ENCODE results near the gene TSC22D3.

DNA sequence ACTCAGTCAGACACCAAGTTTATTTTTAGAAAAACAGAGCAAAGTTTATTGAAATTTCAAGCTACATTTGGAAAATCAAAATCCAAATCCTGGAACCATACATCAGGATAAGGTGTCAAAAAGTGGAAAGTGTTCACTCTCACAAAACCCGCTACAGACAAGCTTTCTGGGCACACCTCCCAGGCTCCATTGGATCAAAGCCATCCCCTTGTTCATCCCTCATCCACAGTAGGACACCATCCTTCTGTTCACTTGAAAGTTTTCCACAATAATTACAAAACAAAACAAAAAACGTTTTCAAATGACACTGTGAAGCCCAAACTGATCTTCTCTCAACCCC, 62.4 kb downstream of the TSC22D3 start:
- TF ChIP-seq TOX (CRISPR knock-in tag; IDR thresholded peaks at IDR 0.05; ENCODE audit: borderline replicate concordance), result no peak
- TF ChIP-seq GLIS3 (CRISPR knock-in tag; IDR thresholded peaks at IDR 0.05), result no peak
- no peak for TF ChIP-seq ZNF8 (CRISPR knock-in tag; IDR thresholded peaks at IDR 0.05)
- TF ChIP-seq, protein P1, sequence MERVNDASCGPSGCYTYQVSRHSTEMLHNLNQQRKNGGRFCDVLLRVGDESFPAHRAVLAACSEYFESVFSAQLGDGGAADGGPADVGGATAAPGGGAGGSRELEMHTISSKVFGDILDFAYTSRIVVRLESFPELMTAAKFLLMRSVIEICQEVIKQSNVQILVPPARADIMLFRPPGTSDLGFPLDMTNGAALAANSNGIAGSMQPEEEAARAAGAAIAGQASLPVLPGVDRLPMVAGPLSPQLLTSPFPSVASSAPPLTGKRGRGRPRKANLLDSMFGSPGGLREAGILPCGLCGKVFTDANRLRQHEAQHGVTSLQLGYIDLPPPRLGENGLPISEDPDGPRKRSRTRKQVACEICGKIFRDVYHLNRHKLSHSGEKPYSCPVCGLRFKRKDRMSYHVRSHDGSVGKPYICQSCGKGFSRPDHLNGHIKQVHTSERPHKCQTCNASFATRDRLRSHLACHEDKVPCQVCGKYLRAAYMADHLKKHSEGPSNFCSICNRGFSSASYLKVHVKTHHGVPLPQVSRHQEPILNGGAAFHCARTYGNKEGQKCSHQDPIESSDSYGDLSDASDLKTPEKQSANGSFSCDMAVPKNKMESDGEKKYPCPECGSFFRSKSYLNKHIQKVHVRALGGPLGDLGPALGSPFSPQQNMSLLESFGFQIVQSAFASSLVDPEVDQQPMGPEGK (CRISPR knock-in tag; IDR thresholded peaks at IDR 0.05; ENCODE audit: borderline replicate concordance), result no peak
- TF ChIP-seq, protein P2, sequence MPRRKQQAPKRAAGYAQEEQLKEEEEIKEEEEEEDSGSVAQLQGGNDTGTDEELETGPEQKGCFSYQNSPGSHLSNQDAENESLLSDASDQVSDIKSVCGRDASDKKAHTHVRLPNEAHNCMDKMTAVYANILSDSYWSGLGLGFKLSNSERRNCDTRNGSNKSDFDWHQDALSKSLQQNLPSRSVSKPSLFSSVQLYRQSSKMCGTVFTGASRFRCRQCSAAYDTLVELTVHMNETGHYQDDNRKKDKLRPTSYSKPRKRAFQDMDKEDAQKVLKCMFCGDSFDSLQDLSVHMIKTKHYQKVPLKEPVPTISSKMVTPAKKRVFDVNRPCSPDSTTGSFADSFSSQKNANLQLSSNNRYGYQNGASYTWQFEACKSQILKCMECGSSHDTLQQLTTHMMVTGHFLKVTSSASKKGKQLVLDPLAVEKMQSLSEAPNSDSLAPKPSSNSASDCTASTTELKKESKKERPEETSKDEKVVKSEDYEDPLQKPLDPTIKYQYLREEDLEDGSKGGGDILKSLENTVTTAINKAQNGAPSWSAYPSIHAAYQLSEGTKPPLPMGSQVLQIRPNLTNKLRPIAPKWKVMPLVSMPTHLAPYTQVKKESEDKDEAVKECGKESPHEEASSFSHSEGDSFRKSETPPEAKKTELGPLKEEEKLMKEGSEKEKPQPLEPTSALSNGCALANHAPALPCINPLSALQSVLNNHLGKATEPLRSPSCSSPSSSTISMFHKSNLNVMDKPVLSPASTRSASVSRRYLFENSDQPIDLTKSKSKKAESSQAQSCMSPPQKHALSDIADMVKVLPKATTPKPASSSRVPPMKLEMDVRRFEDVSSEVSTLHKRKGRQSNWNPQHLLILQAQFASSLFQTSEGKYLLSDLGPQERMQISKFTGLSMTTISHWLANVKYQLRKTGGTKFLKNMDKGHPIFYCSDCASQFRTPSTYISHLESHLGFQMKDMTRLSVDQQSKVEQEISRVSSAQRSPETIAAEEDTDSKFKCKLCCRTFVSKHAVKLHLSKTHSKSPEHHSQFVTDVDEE (CRISPR knock-in tag; IDR thresholded peaks at IDR 0.05), result no peak
- TF ChIP-seq ISL1 (CRISPR knock-in tag; IDR thresholded peaks at IDR 0.05), result no peak
- TF ChIP-seq ESRRG (CRISPR knock-in tag; IDR thresholded peaks at IDR 0.05), result no peak
- no peak for TF ChIP-seq SNAI2 (CRISPR knock-in tag; IDR thresholded peaks at IDR 0.05)
- TF ChIP-seq ARNTL (CRISPR knock-in tag; IDR thresholded peaks at IDR 0.05; ENCODE audit: borderline replicate concordance, low read depth), result no peak
- TF ChIP-seq RARB (CRISPR knock-in tag; IDR thresholded peaks at IDR 0.05), result no peak
- no peak for TF ChIP-seq PPARA (CRISPR knock-in tag; IDR thresholded peaks at IDR 0.05; ENCODE audit: borderline replicate concordance)
- no peak for TF ChIP-seq POU6F1 (CRISPR knock-in tag; IDR thresholded peaks at IDR 0.05; ENCODE audit: borderline replicate concordance, low read depth)
- no peak for TF ChIP-seq ZNF70 (CRISPR knock-in tag; IDR thresholded peaks at IDR 0.05)
- TF ChIP-seq CREB5 (CRISPR knock-in tag; IDR thresholded peaks at IDR 0.05; ENCODE audit: low read depth), result no peak
